ENCODE measurements around the gene PLAU. TPM values are rescaled to one million over a fixed set of nuclear protein-coding genes. Genes with fewer than 3 reads are reported as not detected.

The PLAU gene
- total RNA-seq, 1 donor from 2014 or later, result 7.6 TPM

- no peaks in the 10 kb centered on the region for H3F3A ChIP-seq (ENCODE audit: low read depth)
- DNase-seq (ENCODE audit: low spot score), result no peak
- no peak overlapping the region for H3K27ac ChIP-seq
- H3K4me3 Mint-ChIP-seq, result no peak overlapping the region
- H3K4me3 ChIP-seq, result no peak overlapping the region
- no peaks in the 10 kb centered on the region for H3K36me3 Mint-ChIP-seq
- H3K4me1 Mint-ChIP-seq, result peaks cover 6% of the 10 kb centered on the region
- H3K27me3 ChIP-seq, result no peaks in the 10 kb centered on the region
- H2AFZ ChIP-seq (replicated peaks), result peak overlapping the region; percentile 45
- no peaks in the 10 kb centered on the region for H3K9me3 Mint-ChIP-seq
- no peaks in the 10 kb centered on the region for H4K20me1 ChIP-seq (ENCODE audit: low read depth)
- H3K4me2 ChIP-seq, result no peak overlapping the region
- no peak overlapping the region for H3K9ac ChIP-seq
- no peaks in the 10 kb centered on the region for H3K79me2 ChIP-seq (ENCODE audit: low read depth)
- TF ChIP-seq EZH2 (IDR thresholded peaks at IDR 0.05) (no peak), CTCF (IDR thresholded peaks at IDR 0.05) (no peak), EZH2phosphoT487 (IDR thresholded peaks at IDR 0.05) (no peak)
- H3K27me3 Mint-ChIP-seq (ENCODE audit: insufficient read depth, low read depth), result no peaks in the 10 kb centered on the region
- no peaks in the 10 kb centered on the region for H3K4me1 ChIP-seq
- H3K27ac Mint-ChIP-seq, result no peak overlapping the region
- no peaks in the 10 kb centered on the region for H3K36me3 ChIP-seq
- H3K9me3 ChIP-seq (ENCODE audit: low read depth), result no peaks in the 10 kb centered on the region
Observed at GRCh38 chr10:73886661-73887293, 24.2 kb upstream of the PLAU start.

- Histone ChIP-seq H2AFZ (replicated peaks) (peak overlapping the region; percentile 45), H3F3A (ENCODE audit: low read depth) (no peaks in the 10 kb centered on the region), H3K36me3 (no peaks in the 10 kb centered on the region), H3K9ac (no peak overlapping the region), H4K20me1 (ENCODE audit: low read depth) (no peaks in the 10 kb centered on the region), H3K27ac (no peak overlapping the region), H3K4me2 (no peak overlapping the region), H3K9me3 (ENCODE audit: low read depth) (no peaks in the 10 kb centered on the region), H3K4me3 (no peak overlapping the region), H3K79me2 (ENCODE audit: low read depth) (no peaks in the 10 kb centered on the region), H3K4me1 (no peaks in the 10 kb centered on the region), H3K27me3 (no peaks in the 10 kb centered on the region)
- H3K4me3 Mint-ChIP-seq, result no peak overlapping the region
- no peak overlapping the region for H3K27ac Mint-ChIP-seq
- H3K9me3 Mint-ChIP-seq, result no peaks in the 10 kb centered on the region
- TF ChIP-seq EZH2 (IDR thresholded peaks at IDR 0.05) (no peak), EZH2phosphoT487 (IDR thresholded peaks at IDR 0.05) (no peak), CTCF (IDR thresholded peaks at IDR 0.05) (no peak)
- no peaks in the 10 kb centered on the region for H3K27me3 Mint-ChIP-seq (ENCODE audit: insufficient read depth, low read depth)
- peaks cover 8% of the 10 kb centered on the region for H3K4me1 Mint-ChIP-seq
- H3K36me3 Mint-ChIP-seq, result no peaks in the 10 kb centered on the region
- no peak for DNase-seq (ENCODE audit: low spot score)
Observed at GRCh38 chr10:73887294-73888039, 23.5 kb upstream of the PLAU start.

GRCh38 chr10:73888514-73888913, 22.4 kb upstream of the PLAU start:
- Histone ChIP-seq H3K79me2 (ENCODE audit: low read depth) (no peaks in the 10 kb centered on the region), H2AFZ (replicated peaks) (peak overlapping the region; percentile 70), H3K9ac (no peak overlapping the region), H3K27me3 (no peaks in the 10 kb centered on the region), H4K20me1 (ENCODE audit: low read depth) (no peaks in the 10 kb centered on the region), H3K9me3 (ENCODE audit: low read depth) (no peaks in the 10 kb centered on the region), H3F3A (ENCODE audit: low read depth) (no peaks in the 10 kb centered on the region), H3K36me3 (no peaks in the 10 kb centered on the region), H3K4me3 (no peak overlapping the region), H3K4me1 (no peaks in the 10 kb centered on the region), H3K27ac (no peak overlapping the region), H3K4me2 (no peak overlapping the region)
- Mint-ChIP-seq H3K27me3 (ENCODE audit: insufficient read depth, low read depth) (peaks cover 2% of the 10 kb centered on the region), H3K36me3 (no peaks in the 10 kb centered on the region), H3K9me3 (no peaks in the 10 kb centered on the region), H3K4me1 (peaks cover 8% of the 10 kb centered on the region), H3K4me3 (no peak overlapping the region), H3K27ac (peak overlapping the region; percentile 43)
- TF ChIP-seq EZH2 (IDR thresholded peaks at IDR 0.05) (no peak), EZH2phosphoT487 (IDR thresholded peaks at IDR 0.05) (no peak), CTCF (IDR thresholded peaks at IDR 0.05) (no peak)
- DNase-seq (ENCODE audit: low spot score), result no peak
